PC-3 (cell line): ENCODE data around the gene DPH2.

Experiments
- EZH2 ChIP-seq: fragments of 300-600 bp; sonication (generic); IDR thresholded peaks from one replicate; pipeline ENCODE4 v1.6.1; 2017; ENCODE audit warnings: antibody characterized with exemption, mild to moderate bottlenecking, low read length; ENCODE audit not compliant: unreplicated experiment
- EZH2phosphoT487 ChIP-seq: fragments of 300-600 bp; sonication (generic); IDR thresholded peaks from 2 replicates; pipeline ENCODE4 v1.6.1; 2018; ENCODE audit warnings: mild to moderate bottlenecking, antibody characterized with exemption, low read length, borderline replicate concordance
- TF ChIP-seq, protein P1 (sequence below): fragments of 300-600 bp; sonication (generic); conservative IDR thresholded peaks from 2 replicates; pipeline ENCODE4 v1.5.1; 2017; ENCODE audit warnings: antibody characterized with exemption, low read depth, mild to moderate bottlenecking, low read length

DNA sequence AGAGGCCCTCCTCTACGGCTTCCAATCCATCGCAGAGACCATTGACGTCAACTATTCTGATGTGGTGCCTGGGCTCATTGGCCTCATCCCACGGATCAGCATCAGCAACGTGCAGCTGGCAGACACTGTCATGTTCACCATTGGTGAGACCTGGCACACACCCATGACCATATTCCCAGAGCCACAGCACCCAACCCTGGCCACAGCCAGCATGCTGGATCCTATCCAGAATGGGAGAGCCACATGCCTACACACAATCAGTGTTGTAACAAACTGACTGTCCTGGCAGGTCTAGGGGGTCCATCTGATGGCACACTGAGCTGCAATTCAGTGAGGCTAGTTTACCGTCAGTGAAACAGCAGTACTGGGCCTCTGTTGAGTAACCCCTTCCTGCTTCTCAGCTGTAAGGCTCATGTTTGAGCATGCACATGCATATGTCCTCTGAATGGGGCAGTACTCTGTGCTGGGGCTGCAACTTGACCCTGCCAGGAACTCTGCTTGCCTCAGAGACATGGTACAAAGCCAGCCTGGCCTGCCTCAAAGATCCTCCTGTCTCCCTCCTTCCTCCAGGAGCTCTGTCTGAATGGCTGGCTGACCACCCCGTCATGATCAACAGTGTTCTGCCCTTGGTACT, 12.3 kb upstream of the DPH2 start:
- TF ChIP-seq, protein P1, sequence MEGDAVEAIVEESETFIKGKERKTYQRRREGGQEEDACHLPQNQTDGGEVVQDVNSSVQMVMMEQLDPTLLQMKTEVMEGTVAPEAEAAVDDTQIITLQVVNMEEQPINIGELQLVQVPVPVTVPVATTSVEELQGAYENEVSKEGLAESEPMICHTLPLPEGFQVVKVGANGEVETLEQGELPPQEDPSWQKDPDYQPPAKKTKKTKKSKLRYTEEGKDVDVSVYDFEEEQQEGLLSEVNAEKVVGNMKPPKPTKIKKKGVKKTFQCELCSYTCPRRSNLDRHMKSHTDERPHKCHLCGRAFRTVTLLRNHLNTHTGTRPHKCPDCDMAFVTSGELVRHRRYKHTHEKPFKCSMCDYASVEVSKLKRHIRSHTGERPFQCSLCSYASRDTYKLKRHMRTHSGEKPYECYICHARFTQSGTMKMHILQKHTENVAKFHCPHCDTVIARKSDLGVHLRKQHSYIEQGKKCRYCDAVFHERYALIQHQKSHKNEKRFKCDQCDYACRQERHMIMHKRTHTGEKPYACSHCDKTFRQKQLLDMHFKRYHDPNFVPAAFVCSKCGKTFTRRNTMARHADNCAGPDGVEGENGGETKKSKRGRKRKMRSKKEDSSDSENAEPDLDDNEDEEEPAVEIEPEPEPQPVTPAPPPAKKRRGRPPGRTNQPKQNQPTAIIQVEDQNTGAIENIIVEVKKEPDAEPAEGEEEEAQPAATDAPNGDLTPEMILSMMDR = no peak
- no peak for TF ChIP-seq EZH2phosphoT487
- no peak for TF ChIP-seq EZH2
